Measurements from ENCODE around the gene CLEC4E. TPM values are rescaled to one million over a fixed set of nuclear protein-coding genes. Genes with fewer than 3 reads are reported as not detected.

CLEC4E gene
- total and polyA plus RNA-seq, 2 of the 13 experiments (the other 11 are each of a cell fraction or from before 2014, with no cell fraction given) = not detected

DNA sequence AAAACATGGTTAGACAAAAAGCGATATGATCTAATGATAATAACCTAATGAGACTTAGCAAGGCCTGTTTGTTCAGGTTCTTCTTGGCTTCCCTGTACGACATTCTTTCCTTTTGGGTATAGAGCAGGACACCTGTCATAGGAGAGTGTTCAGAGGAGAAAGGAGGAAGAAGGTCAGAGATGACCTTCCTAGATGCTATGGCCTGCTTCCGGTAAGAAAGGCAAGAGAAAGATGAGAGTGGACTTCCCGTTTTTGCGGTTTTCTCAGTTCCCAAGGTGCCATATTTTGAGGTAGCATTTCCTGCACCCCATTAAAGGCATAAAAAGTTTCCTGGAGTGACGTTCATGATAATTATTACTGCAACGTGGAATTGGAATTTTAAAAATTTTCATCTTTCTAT, 8.7 kb downstream of the CLEC4E start:
- ChIA-PET CTCF (ENCODE audit: low intra/inter-chr PET ratio, low total read pairs) (no interaction called here), POLR2A (no interaction called here)
- Histone ChIP-seq H3K4me2 (ENCODE audit: low read depth, low read length) (no peak overlapping the region), H3K27ac (ENCODE audit: extremely low read length, insufficient read depth, low read length) (no peak overlapping the region), H3K4me3 (replicated peaks in 1 of 3; ENCODE audit: insufficient read depth in 1 of 3, low read depth in 2 of 3, low read length in 3 of 3) (no peak overlapping the region), H3K27me3 (ENCODE audit: control insufficient read depth in 1 of 2, insufficient read depth in 2 of 2, low read length in 2 of 2) (peaks cover 2 to 22% of the 10 kb centered on the region in 2 experiments; a peak in 3 of 5 replicates), H2AFZ (ENCODE audit: low read length) (no peak overlapping the region), H3K9ac (ENCODE audit: insufficient read depth, low read depth, low read length) (no peak overlapping the region), H3K79me2 (ENCODE audit: insufficient read depth, low read length) (no peaks in the 10 kb centered on the region), H3K36me3 (replicated peaks in 1 of 2; ENCODE audit: control insufficient read depth in 1 of 2, insufficient read depth in 2 of 2, low read length in 2 of 2) (no peaks in the 10 kb centered on the region), H3K4me1 (ENCODE audit: insufficient read depth, low read length) (no peaks in the 10 kb centered on the region), H4K20me1 (ENCODE audit: insufficient read depth, low read length) (no peaks in the 10 kb centered on the region), H3K9me3 (ENCODE audit: low read length) (no peaks in the 10 kb centered on the region)
- ATAC-seq (no peak), FAIRE-seq (no peak), DNase-seq (ENCODE audit: low spot score) (no peak)
- in situ Hi-C loops (cut with HindIII; ENCODE audit: extremely low pct_ligation_motif_present, low pct_unique_long_range_greater_than_20kb) = no loop called here
- BruUV-seq (replicated peaks) = no TSS peak
- under 1% methylated on average over 7 of the region's 7 CpGs for WGBS (ENCODE audit: low lambda C conversion rate)
- intact Hi-C loops (cut with micrococcal nuclease; ENCODE audit: unreplicated experiment) = no loop called here
- no peak for TF ChIP-seq KAT8 (CRISPR knock-in tag; IDR thresholded peaks at IDR 0.05)
- TF ChIP-seq ZNF451 (CRISPR knock-in tag; IDR thresholded peaks at IDR 0.05) = no peak
- TF ChIP-seq, protein P1, sequence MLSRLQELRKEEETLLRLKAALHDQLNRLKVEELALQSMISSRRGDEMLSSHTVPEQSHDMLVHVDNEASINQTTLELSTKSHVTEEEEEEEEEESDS (CRISPR knock-in tag; IDR thresholded peaks at IDR 0.05; ENCODE audit: borderline replicate concordance) = no peak
- TF ChIP-seq, protein P2, sequence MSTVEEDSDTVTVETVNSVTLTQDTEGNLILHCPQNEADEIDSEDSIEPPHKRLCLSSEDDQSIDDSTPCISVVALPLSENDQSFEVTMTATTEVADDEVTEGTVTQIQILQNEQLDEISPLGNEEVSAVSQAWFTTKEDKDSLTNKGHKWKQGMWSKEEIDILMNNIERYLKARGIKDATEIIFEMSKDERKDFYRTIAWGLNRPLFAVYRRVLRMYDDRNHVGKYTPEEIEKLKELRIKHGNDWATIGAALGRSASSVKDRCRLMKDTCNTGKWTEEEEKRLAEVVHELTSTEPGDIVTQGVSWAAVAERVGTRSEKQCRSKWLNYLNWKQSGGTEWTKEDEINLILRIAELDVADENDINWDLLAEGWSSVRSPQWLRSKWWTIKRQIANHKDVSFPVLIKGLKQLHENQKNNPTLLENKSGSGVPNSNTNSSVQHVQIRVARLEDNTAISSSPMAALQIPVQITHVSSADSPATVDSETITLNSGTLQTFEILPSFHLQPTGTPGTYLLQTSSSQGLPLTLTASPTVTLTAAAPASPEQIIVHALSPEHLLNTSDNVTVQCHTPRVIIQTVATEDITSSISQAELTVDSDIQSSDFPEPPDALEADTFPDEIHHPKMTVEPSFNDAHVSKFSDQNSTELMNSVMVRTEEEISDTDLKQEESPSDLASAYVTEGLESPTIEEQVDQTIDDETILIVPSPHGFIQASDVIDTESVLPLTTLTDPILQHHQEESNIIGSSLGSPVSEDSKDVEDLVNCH (CRISPR knock-in tag; IDR thresholded peaks at IDR 0.05) = no peak
- no peak for TF ChIP-seq ZNF20 (CRISPR knock-in tag; IDR thresholded peaks at IDR 0.05)
- TF ChIP-seq EED (CRISPR knock-in tag; IDR thresholded peaks at IDR 0.05) = no peak
- no peak for TF ChIP-seq XBP1 (CRISPR knock-in tag; IDR thresholded peaks at IDR 0.05)
- no peak for TF ChIP-seq THYN1 (CRISPR knock-in tag; IDR thresholded peaks at IDR 0.05; ENCODE audit: borderline replicate concordance, low read depth)
- no peak for TF ChIP-seq GPN1 (CRISPR knock-in tag; IDR thresholded peaks at IDR 0.05; ENCODE audit: borderline replicate concordance)
- no peak for TF ChIP-seq ZNF10 (CRISPR knock-in tag; IDR thresholded peaks at IDR 0.05; ENCODE audit: borderline replicate concordance, low read depth)
- no peak for TF ChIP-seq ZNF816 (CRISPR knock-in tag; IDR thresholded peaks at IDR 0.05; ENCODE audit: borderline replicate concordance)
- TF ChIP-seq ZNF251 (CRISPR knock-in tag; IDR thresholded peaks at IDR 0.05) = no peak
- no peak for TF ChIP-seq ZNF232 (CRISPR knock-in tag; IDR thresholded peaks at IDR 0.05; ENCODE audit: borderline replicate concordance)
- TF ChIP-seq HNRNPL (IDR thresholded peaks at IDR 0.05; ENCODE audit: low read depth, low read length) = no peak
- no peak for TF ChIP-seq ATF7-NPFF (CRISPR knock-in tag; IDR thresholded peaks at IDR 0.05; ENCODE audit: low read depth)
